WERI-Rb-1 (cell line): Measurements from ENCODE around the gene OXTR.

Experiments used
- DNase-seq: peaks from one replicate; pipeline ENCODE4 v3.0.0-alpha.2; 2020
- H3K27ac ChIP-seq: fragments of 250-450 bp; sonication (Bioruptor Pico); 2 replicates; pipeline ENCODE4 v1.5.1; 2020; ENCODE audit warnings: mild to moderate bottlenecking, moderate library complexity
- H3K27me3 ChIP-seq: fragments of 250-450 bp; sonication (Bioruptor Pico); 2 replicates; pipeline ENCODE4 v1.5.1; 2021; ENCODE audit warnings: mild to moderate bottlenecking, low read depth, moderate library complexity; ENCODE audit not compliant: insufficient read depth, severe bottlenecking
- H3K36me3 ChIP-seq: fragments of 250-450 bp; sonication (Bioruptor Pico); 2 replicates; pipeline ENCODE4 v1.5.1; 2020; ENCODE audit warnings: mild to moderate bottlenecking, moderate library complexity
- H3K4me3 ChIP-seq: 2 replicates; pipeline ENCODE4 v1.5.1; 2011; ENCODE audit warnings: low read depth, mild to moderate bottlenecking, control low read depth, low read length
- H3K9me3 ChIP-seq: fragments of 250-450 bp; sonication (Bioruptor Pico); 2 replicates; pipeline ENCODE4 v1.5.1; 2021; ENCODE audit warnings: mild to moderate bottlenecking, moderate library complexity; ENCODE audit not compliant: severe bottlenecking
- TF ChIP-seq, protein P1 (sequence below): IDR thresholded peaks from 2 replicates; pipeline ENCODE4 v1.5.1; 2011; ENCODE audit warnings: low read depth, mild to moderate bottlenecking, control low read depth, inconsistent platforms, low read length

OXTR gene

DNA sequence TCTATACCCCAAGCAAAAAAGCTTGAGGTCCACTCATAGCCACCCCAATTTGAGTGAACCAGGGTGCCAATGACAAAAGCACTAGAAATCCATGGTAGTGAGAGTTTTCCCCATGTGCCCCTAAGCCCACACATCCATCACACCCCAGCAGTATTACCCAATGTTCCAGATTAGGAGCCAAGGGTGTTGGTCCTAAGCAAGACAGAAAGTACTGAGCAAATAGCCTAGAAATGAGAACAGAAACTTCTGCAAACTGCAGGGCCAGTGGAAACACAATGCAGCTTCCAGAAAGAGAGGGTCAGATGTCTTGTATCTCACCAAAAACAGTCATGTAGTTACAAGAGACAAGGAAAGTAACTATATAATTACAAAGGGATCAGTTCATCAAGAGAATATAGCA is 10.9 kb upstream of the OXTR start:
- DNase-seq = no peak
- Histone ChIP-seq H3K36me3 (no peaks in the 10 kb centered on the region), H3K27ac (no peak overlapping the region), H3K27me3 (no peaks in the 10 kb centered on the region), H3K4me3 (no peak overlapping the region), H3K9me3 (no peaks in the 10 kb centered on the region)
- TF ChIP-seq, protein P1, sequence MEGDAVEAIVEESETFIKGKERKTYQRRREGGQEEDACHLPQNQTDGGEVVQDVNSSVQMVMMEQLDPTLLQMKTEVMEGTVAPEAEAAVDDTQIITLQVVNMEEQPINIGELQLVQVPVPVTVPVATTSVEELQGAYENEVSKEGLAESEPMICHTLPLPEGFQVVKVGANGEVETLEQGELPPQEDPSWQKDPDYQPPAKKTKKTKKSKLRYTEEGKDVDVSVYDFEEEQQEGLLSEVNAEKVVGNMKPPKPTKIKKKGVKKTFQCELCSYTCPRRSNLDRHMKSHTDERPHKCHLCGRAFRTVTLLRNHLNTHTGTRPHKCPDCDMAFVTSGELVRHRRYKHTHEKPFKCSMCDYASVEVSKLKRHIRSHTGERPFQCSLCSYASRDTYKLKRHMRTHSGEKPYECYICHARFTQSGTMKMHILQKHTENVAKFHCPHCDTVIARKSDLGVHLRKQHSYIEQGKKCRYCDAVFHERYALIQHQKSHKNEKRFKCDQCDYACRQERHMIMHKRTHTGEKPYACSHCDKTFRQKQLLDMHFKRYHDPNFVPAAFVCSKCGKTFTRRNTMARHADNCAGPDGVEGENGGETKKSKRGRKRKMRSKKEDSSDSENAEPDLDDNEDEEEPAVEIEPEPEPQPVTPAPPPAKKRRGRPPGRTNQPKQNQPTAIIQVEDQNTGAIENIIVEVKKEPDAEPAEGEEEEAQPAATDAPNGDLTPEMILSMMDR = no peak

DNA sequence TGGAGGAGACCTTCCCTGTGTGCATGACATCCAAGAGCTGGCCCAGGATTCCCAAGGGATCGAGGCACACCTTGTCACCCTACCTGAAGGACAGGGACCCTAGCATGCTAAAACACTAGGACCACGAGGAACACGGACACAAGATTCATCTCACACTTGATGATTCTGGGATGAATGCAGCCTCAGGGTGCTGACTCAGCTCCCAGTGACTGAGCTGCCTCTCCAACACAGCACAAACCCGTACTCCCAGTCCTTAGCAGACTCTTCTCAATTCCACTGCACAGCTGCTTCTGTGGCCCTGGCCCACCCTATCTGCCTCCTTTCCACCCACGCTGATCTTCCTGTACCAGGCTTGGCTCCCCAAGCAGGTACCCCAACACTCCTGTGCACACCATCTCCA is 9.1 kb upstream of the OXTR start:
- H3K9me3 ChIP-seq = no peaks in the 10 kb centered on the region
- TF ChIP-seq, protein P1 = no peak
- H3K4me3 ChIP-seq = no peak overlapping the region
- no peak overlapping the region for H3K27ac ChIP-seq
- no peaks in the 10 kb centered on the region for H3K27me3 ChIP-seq
- DNase-seq = no peak
- H3K36me3 ChIP-seq = no peaks in the 10 kb centered on the region

GRCh38 chr3:8777978-8778267 is 8.5 kb upstream of the OXTR start:
- no peak for DNase-seq
- H3K36me3 ChIP-seq = no peaks in the 10 kb centered on the region
- no peaks in the 10 kb centered on the region for H3K27me3 ChIP-seq
- no peaks in the 10 kb centered on the region for H3K9me3 ChIP-seq
- TF ChIP-seq, protein P1 = no peak
- H3K4me3 ChIP-seq = no peak overlapping the region
- H3K27ac ChIP-seq = no peak overlapping the region

DNA sequence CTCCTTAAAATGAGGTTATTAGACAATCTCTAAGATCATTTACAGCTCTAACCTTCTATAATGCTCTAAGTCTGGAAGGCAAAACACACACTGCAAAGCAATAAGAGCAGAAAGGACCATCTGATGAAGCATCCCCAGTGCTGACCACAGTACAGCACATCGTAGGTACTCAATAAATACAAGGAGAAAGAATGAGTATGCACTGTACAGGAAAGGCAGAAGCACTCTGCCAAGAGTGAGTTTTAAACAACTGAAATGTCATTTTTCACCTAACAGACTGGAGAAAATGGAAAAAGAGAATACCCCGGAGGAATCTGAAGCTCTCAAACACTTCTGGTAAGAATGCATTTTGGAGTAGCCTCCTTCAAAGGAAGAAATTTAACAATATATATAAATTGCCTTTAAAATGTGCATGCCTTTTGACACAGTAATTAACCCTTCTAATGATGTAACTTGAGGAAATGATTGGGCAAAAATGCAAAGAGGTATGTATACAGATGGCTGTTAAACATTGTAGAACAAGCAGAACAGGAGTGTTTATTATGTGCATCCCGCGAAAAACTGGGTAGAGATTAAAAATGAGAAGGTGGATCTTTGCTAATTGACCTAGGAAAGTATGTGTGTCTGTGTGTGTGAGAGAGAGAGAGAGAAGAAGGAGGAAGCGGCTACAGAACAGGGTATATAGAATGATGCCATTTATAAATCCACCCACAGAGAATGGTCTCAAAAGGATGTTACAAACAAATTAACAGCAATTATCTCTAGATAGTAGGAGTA is 8.0 kb upstream of the OXTR start:
- Histone ChIP-seq H3K27me3 (no peaks in the 10 kb centered on the region), H3K9me3 (no peaks in the 10 kb centered on the region), H3K36me3 (no peaks in the 10 kb centered on the region), H3K27ac (no peak overlapping the region), H3K4me3 (no peak overlapping the region)
- TF ChIP-seq, protein P1 = no peak
- DNase-seq = no peak

GRCh38 chr3:8776406-8776805 is 7.0 kb upstream of the OXTR start:
- H3K27ac ChIP-seq = no peak overlapping the region
- DNase-seq = no peak

GRCh38 chr3:8775602-8776001 is 6.2 kb upstream of the OXTR start:
- TF ChIP-seq, protein P1 = no peak
- Histone ChIP-seq H3K4me3 (no peak overlapping the region), H3K27me3 (no peaks in the 10 kb centered on the region), H3K27ac (no peak overlapping the region), H3K36me3 (no peaks in the 10 kb centered on the region), H3K9me3 (no peaks in the 10 kb centered on the region)
- no peak for DNase-seq

More at GRCh38 chr3:8776406-8776805, 7.0 kb upstream of the OXTR start:
- TF ChIP-seq, protein P1 = no peak
- no peaks in the 10 kb centered on the region for H3K36me3 ChIP-seq
- no peaks in the 10 kb centered on the region for H3K9me3 ChIP-seq
- no peak overlapping the region for H3K4me3 ChIP-seq
- no peaks in the 10 kb centered on the region for H3K27me3 ChIP-seq
